PC-3 (cell line): ENCODE data around the gene PCGF1. TPM values are rescaled to one million over a fixed set of nuclear protein-coding genes. Genes with fewer than 3 reads are reported as not detected.

Experiments
- ATAC-seq: fragments of 200-7000 bp; cut with Tn5 transposase; 2 replicates; pipeline ENCODE4 v1.9.1; 2020; ENCODE audit warnings: mild to moderate bottlenecking, moderate library complexity
- BruUV-seq: library from RNA; stranded (reverse); fragments of 400-500 nt; replicated peaks from 2 replicates; lab custom pipeline; 2021; lab: Mats Ljungman, UMichigan
- CTCF ChIA-PET: fragments of 300-600 bp; sonication (Branson Sonifier 250); formaldehyde crosslinking; loops from one replicate; lab custom pipeline; 2022; ENCODE audit warnings: antibody characterized with exemption; lab: Charles Lee
- POLR2A ChIA-PET: fragments of 300-600 bp; sonication (Branson Sonifier 250); formaldehyde crosslinking; loops from one replicate; lab custom pipeline; 2022; ENCODE audit warnings: antibody characterized with exemption; ENCODE audit not compliant: unreplicated experiment; lab: Charles Lee
- DNase-seq: peaks from one replicate; pipeline ENCODE4 v3.0.0-alpha.2; 2015
- H2AFZ ChIP-seq: fragments of 300-600 bp; sonication (generic); 2 replicates; pipeline ENCODE4 v1.6.0; 2016; ENCODE audit warnings: antibody characterized with exemption, low read length
- H3F3A ChIP-seq: fragments of 300-600 bp; sonication (generic); one replicate; pipeline ENCODE4 v1.6.0; 2017; ENCODE audit warnings: antibody characterized with exemption, low read length, control low read depth, mild to moderate bottlenecking; ENCODE audit not compliant: unreplicated experiment
- H3K27ac ChIP-seq: fragments of 300-600 bp; sonication (generic); 2 replicates; pipeline ENCODE4 v1.5.1; 2016; ENCODE audit warnings: mild to moderate bottlenecking, low read length
- H3K27me3 ChIP-seq: fragments of 300-600 bp; sonication (generic); 2 replicates; pipeline ENCODE4 v1.6.1; 2016; ENCODE audit warnings: low read length, mixed read lengths
- H3K36me3 ChIP-seq: fragments of 300-600 bp; sonication (generic); 2 replicates; pipeline ENCODE4 v1.6.1; 2016; ENCODE audit warnings: low read depth, mixed run types, low read length, mixed read lengths
- H3K4me1 ChIP-seq: fragments of 300-600 bp; sonication (generic); 2 replicates; pipeline ENCODE4 v1.5.1; 2016; ENCODE audit warnings: low read length; ENCODE audit not compliant: insufficient read depth
- H3K4me2 ChIP-seq: fragments of 300-600 bp; sonication (generic); 2 replicates; pipeline ENCODE4 v1.6.0; 2016; ENCODE audit warnings: low read length
- H3K4me3 ChIP-seq: fragments of 300-600 bp; sonication (generic); 2 replicates; pipeline ENCODE4 v1.5.1; 2016; ENCODE audit warnings: mild to moderate bottlenecking, low read length, mixed read lengths
- H3K79me2 ChIP-seq: fragments of 300-600 bp; sonication (generic); 2 replicates; pipeline ENCODE4 v1.6.1; 2017; ENCODE audit warnings: low read length, mixed read lengths
- H3K9ac ChIP-seq: fragments of 300-600 bp; sonication (generic); 2 replicates; pipeline ENCODE4 v1.6.0; 2016; ENCODE audit warnings: mild to moderate bottlenecking, low read length
- H3K9me2 ChIP-seq: fragments of 300-600 bp; sonication (generic); replicated peaks from 2 replicates; pipeline ENCODE4 v1.6.1; 2016; ENCODE audit warnings: mixed run types, low read length, mixed read lengths
- H3K9me3 ChIP-seq: fragments of 300-600 bp; sonication (generic); 2 replicates; pipeline ENCODE4 v1.6.1; 2016; ENCODE audit warnings: low read length, mixed read lengths
- H4K20me1 ChIP-seq: fragments of 300-600 bp; sonication (generic); 2 replicates; pipeline ENCODE4 v1.6.1; 2016; ENCODE audit warnings: low read length, mixed read lengths
- EZH2 ChIP-seq: fragments of 300-600 bp; sonication (generic); IDR thresholded peaks from one replicate; pipeline ENCODE4 v1.6.1; 2017; ENCODE audit warnings: antibody characterized with exemption, mild to moderate bottlenecking, low read length; ENCODE audit not compliant: unreplicated experiment
- EZH2phosphoT487 ChIP-seq: fragments of 300-600 bp; sonication (generic); IDR thresholded peaks from 2 replicates; pipeline ENCODE4 v1.6.1; 2018; ENCODE audit warnings: mild to moderate bottlenecking, antibody characterized with exemption, low read length, borderline replicate concordance
- intact Hi-C: fragments of 100-400 bp; cut with micrococcal nuclease; formaldehyde crosslinking; loops from 2 replicates; pipeline ENCODE4 v1.9.0; 2023
- total RNA-seq: library from RNA; depleted of rRNA; stranded (reverse); fragments of >200 nt; gene quantifications from 2 replicates; pipeline ENCODE4 v1.2.3, GENCODE V29; 2014
- TF ChIP-seq, protein P1 (sequence below): fragments of 300-600 bp; sonication (generic); conservative IDR thresholded peaks from 2 replicates; pipeline ENCODE4 v1.5.1; 2017; ENCODE audit warnings: antibody characterized with exemption, low read depth, mild to moderate bottlenecking, low read length

The PCGF1 gene
- total RNA-seq, 1 experiment from 2014 or later: 35.7 TPM

DNA sequence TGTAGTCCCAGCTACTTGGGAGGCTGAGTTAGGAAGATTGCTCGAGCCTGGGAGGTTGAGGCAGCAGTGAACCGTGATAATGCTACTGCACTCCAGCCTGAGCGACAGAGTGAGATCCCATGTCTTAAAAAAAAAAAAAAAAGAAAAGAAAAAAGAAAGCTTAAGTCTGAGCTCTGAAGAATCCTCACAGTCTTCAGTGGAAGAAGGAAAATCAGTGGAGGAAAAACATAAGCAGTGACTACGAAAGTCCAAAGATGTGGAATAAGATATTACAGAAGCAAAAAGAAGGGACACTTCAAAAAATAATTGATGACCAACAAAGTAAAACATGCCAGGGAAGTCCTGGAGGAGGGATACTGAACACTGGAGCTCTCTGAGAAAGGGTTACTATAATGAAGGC is 2.8 kb upstream of the PCGF1 start:
- Histone ChIP-seq H3K27ac (no peak overlapping the region), H2AFZ (no peak overlapping the region), H3K4me3 (no peak overlapping the region), H3K4me1 (peaks cover 20% of the 10 kb centered on the region), H3K36me3 (peaks cover 2% of the 10 kb centered on the region; the same call in 1 of the 2 replicates), H3K4me2 (no peak overlapping the region), H3K27me3 (no peaks in the 10 kb centered on the region), H4K20me1 (no peaks in the 10 kb centered on the region), H3K9ac (no peak overlapping the region), H3K9me3 (no peaks in the 10 kb centered on the region), H3F3A (no peaks in the 10 kb centered on the region), H3K9me2 (no peaks in the 10 kb centered on the region), H3K79me2 (peaks cover 20% of the 10 kb centered on the region)
- ChIA-PET POLR2A (no interaction called here), CTCF (no interaction called here)
- DNase-seq (no peak), ATAC-seq (no peak)
- BruUV-seq: no TSS peak
- intact Hi-C loops: no loop called here
- TF ChIP-seq EZH2: no peak
- TF ChIP-seq, protein P1, sequence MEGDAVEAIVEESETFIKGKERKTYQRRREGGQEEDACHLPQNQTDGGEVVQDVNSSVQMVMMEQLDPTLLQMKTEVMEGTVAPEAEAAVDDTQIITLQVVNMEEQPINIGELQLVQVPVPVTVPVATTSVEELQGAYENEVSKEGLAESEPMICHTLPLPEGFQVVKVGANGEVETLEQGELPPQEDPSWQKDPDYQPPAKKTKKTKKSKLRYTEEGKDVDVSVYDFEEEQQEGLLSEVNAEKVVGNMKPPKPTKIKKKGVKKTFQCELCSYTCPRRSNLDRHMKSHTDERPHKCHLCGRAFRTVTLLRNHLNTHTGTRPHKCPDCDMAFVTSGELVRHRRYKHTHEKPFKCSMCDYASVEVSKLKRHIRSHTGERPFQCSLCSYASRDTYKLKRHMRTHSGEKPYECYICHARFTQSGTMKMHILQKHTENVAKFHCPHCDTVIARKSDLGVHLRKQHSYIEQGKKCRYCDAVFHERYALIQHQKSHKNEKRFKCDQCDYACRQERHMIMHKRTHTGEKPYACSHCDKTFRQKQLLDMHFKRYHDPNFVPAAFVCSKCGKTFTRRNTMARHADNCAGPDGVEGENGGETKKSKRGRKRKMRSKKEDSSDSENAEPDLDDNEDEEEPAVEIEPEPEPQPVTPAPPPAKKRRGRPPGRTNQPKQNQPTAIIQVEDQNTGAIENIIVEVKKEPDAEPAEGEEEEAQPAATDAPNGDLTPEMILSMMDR: no peak
- TF ChIP-seq EZH2phosphoT487: no peak

DNA sequence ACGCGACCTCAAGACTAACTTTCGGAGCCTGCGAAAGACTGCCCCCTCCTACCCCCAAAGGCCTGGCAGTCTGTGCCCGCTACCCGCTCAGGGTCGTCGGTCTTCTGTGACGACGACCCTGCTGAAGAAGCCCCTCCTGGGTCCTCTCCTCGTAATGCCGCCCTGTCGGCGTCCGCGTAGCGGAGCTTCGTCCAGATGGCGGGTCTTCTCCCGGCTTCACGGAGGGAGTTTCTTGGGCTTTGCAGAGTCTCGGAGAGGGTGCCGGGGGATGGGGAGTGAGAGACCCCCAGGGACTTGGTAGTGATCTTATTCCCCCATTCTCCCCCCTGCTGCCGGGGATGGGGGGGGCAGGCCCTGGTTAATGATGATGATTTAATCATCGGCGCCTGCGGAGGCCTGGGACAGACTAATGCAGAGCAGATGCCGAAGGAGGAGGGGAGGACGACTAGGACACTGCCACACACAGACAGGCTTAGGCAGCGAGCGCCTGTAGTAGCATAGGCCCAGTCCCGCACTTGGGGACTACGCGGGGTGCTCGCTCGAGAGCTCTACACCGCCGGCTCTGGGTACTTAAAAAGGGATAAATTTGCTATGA is 528 bp upstream of the PCGF1 start:
- Histone ChIP-seq H3K9ac (peak overlapping the region; percentile 99), H2AFZ (peak overlapping the region; percentile 84), H3K27ac (peak overlapping the region; percentile 94; the same call in 1 of the 2 replicates), H3K27me3 (no peaks in the 10 kb centered on the region), H3K4me3 (peak overlapping the region; percentile 95), H3K36me3 (peaks cover 7% of the 10 kb centered on the region), H3K79me2 (peaks cover 22% of the 10 kb centered on the region), H3K4me2 (peak overlapping the region; percentile 93), H4K20me1 (no peaks in the 10 kb centered on the region), H3K9me3 (no peaks in the 10 kb centered on the region), H3F3A (no peaks in the 10 kb centered on the region), H3K4me1 (peaks cover 18% of the 10 kb centered on the region), H3K9me2 (no peaks in the 10 kb centered on the region)
- intact Hi-C loops: loop anchor here (1.0 to 2.0 kb wide), 3 partner anchors 21 to 53 kb away; partner anchors contain the start of genes AUP1, HTRA2, INO80B and TTC31
- TSS peak; percentile 89 for BruUV-seq
- DNase-seq (peak; percentile 39), ATAC-seq (peak; percentile 62)
- CTCF ChIA-PET: no interaction called here
- POLR2A ChIA-PET: no interaction called here
- no peak for TF ChIP-seq EZH2
- TF ChIP-seq, protein P1: no peak
- TF ChIP-seq EZH2phosphoT487: no peak
